ENCODE data around the gene C11orf52.
A peak's percentile ranks its signal among the peaks of the same experiment; 100 is the strongest.
"Not testable (repeated sequence)": the region's sequence is repeated elsewhere in the genome, so short reads cannot be mapped to it uniquely, and the experiment has no call there.

C11orf52 gene

GRCh38 chr11:111912535-111912934 lies 6.2 kb upstream of the C11orf52 start, which contains the start of gene HSPB2:
Gene HSPB2 (plus strand): TSS chr11:111912734. CDS start chr11:111912830, 96 bp downstream.
- DNase-seq (ENCODE audit: low read depth in 2 of 2, low spot score in 1 of 2) = no peak

GRCh38 chr11:111913031-111913861 lies 5.5 kb upstream of the C11orf52 start:
- no peak for DNase-seq (ENCODE audit: low read depth in 2 of 2, low spot score in 1 of 2)

- no peak for DNase-seq (ENCODE audit: low read depth in 2 of 2, low spot score in 1 of 2)
Observed at GRCh38 chr11:111913997-111914396, 4.7 kb upstream of the C11orf52 start.

- DNase-seq (ENCODE audit: low read depth in 2 of 2, low spot score in 1 of 2) = no peak
Observed at GRCh38 chr11:111916768-111917167, 1.9 kb upstream of the C11orf52 start.

- no peak for DNase-seq (ENCODE audit: low read depth in 2 of 2, low spot score in 1 of 2)
Observed at GRCh38 chr11:111917312-111917711, 1.4 kb upstream of the C11orf52 start.

- DNase-seq (ENCODE audit: low read depth in 2 of 2, low spot score in 1 of 2) = no peak
Observed at GRCh38 chr11:111917788-111918187, 925 bp upstream of the C11orf52 start.

GRCh38 chr11:111920908-111921307 lies 2.2 kb downstream of the C11orf52 start:
- DNase-seq (ENCODE audit: low read depth in 2 of 2, low spot score in 1 of 2) = no peak

GRCh38 chr11:111921541-111922230 lies 3.0 kb downstream of the C11orf52 start:
- DNase-seq (ENCODE audit: low read depth in 2 of 2, low spot score in 1 of 2) = no peak

- DNase-seq (ENCODE audit: low read depth in 2 of 2, low spot score in 1 of 2) = no peak
Observed at GRCh38 chr11:111922803-111923202, 4.1 kb downstream of the C11orf52 start.

GRCh38 chr11:111923351-111923788 lies 4.7 kb downstream of the C11orf52 start:
- no peak for DNase-seq (ENCODE audit: low read depth in 2 of 2, low spot score in 1 of 2)

GRCh38 chr11:111923951-111924350 lies 5.2 kb downstream of the C11orf52 start:
- no peak for DNase-seq (ENCODE audit: low read depth in 2 of 2, low spot score in 1 of 2)

GRCh38 chr11:111925953-111926352 lies 7.2 kb downstream of the C11orf52 start:
- no peak for DNase-seq (ENCODE audit: low read depth in 2 of 2, low spot score in 1 of 2)

GRCh38 chr11:111926505-111927391 lies 8.0 kb downstream of the C11orf52 start:
- DNase-seq (ENCODE audit: low read depth in 2 of 2, low spot score in 1 of 2) = peak; percentile 84 to 88

- no peak for DNase-seq (ENCODE audit: low read depth in 2 of 2, low spot score in 1 of 2)
Observed at GRCh38 chr11:111930472-111930871, 11.8 kb downstream of the C11orf52 start.

GRCh38 chr11:111932611-111932950 lies 13.9 kb downstream of the C11orf52 start:
- no peak for DNase-seq (ENCODE audit: low read depth in 2 of 2, low spot score in 1 of 2)

GRCh38 chr11:111933176-111933575 lies 14.5 kb downstream of the C11orf52 start:
- not testable (repeated sequence) for DNase-seq (ENCODE audit: low read depth in 2 of 2, low spot score in 1 of 2)

- no peak for DNase-seq (ENCODE audit: low read depth in 2 of 2, low spot score in 1 of 2)
Observed at GRCh38 chr11:111933872-111934271, 15.2 kb downstream of the C11orf52 start.

GRCh38 chr11:111934306-111934705 lies 15.6 kb downstream of the C11orf52 start:
- DNase-seq (ENCODE audit: low read depth in 2 of 2, low spot score in 1 of 2) = no peak

GRCh38 chr11:111935317-111936039 lies 16.8 kb downstream of the C11orf52 start:
- DNase-seq (ENCODE audit: low read depth in 2 of 2, low spot score in 1 of 2) = no peak

GRCh38 chr11:111936040-111936540 lies 17.4 kb downstream of the C11orf52 start:
- no peak for DNase-seq (ENCODE audit: low read depth in 2 of 2, low spot score in 1 of 2)

- DNase-seq (ENCODE audit: low read depth in 2 of 2, low spot score in 1 of 2) = no peak
Observed at GRCh38 chr11:111937461-111937769, 18.7 kb downstream of the C11orf52 start.
